GM12872 (cell line): ENCODE measurements around the gene STAT3.

Experiments used
- TF ChIP-seq, protein P1 (sequence below): IDR thresholded peaks from 3 replicates; pipeline ENCODE4 v1.5.1; 2011; ENCODE audit warnings: low read depth, mild to moderate bottlenecking, low read length, moderate library complexity; ENCODE audit not compliant: insufficient read depth

STAT3 gene

DNA sequence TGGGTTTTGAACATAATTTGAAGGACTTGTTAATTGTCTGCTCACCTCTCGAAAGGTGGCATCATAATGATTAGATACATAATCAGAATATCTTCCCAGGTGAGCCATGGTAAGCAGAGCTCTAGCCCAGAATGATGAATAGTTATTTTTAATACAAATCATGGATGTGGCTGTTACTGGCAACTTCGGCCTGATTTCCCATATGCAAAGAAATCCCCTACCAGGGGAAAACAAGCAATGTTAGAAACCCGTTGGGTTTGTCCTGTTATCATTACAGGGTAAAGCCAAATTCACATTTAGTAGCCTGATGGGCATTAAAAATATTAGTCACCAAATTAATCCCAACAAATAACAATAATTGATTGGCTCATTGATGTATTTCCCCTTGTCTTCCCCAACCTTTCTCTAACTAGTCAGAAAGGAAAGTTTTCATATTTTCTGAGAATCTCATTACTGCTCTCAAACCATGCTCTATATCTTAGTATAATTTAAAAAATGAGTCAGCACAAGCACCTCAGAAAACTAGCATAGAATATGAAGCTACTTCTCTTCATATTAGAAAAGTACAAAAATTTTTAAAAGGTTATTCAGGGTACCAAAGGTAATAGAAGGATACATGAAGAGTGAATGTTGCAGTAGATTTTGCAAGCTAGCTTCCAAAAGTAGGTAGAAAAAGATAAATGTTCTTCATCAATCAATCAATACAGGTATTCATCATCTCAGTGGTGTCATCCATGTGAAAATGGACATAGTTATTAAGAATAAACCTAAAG, 117.0 kb downstream of the STAT3 start:
- TF ChIP-seq, protein P1, sequence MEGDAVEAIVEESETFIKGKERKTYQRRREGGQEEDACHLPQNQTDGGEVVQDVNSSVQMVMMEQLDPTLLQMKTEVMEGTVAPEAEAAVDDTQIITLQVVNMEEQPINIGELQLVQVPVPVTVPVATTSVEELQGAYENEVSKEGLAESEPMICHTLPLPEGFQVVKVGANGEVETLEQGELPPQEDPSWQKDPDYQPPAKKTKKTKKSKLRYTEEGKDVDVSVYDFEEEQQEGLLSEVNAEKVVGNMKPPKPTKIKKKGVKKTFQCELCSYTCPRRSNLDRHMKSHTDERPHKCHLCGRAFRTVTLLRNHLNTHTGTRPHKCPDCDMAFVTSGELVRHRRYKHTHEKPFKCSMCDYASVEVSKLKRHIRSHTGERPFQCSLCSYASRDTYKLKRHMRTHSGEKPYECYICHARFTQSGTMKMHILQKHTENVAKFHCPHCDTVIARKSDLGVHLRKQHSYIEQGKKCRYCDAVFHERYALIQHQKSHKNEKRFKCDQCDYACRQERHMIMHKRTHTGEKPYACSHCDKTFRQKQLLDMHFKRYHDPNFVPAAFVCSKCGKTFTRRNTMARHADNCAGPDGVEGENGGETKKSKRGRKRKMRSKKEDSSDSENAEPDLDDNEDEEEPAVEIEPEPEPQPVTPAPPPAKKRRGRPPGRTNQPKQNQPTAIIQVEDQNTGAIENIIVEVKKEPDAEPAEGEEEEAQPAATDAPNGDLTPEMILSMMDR: no peak

DNA sequence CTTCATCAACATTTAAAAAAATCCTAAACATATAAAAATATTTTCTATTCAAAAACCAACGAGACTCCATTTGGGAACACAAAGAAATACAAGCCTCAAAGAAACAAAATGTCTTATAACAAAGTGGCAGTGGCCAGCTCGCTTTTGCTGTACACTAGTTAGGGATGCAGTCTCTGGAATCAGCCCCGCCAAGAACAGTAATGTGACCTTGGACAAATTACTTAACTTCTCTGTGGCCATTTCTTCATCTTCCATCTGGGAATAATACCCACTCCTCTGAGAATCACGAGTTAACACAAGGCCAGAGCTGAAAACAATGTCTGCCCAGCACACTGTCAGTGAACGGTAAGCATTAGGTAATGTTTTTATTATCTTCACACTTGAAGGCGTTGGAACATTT, 117.6 kb downstream of the STAT3 start:
- TF ChIP-seq, protein P1: no peak

DNA sequence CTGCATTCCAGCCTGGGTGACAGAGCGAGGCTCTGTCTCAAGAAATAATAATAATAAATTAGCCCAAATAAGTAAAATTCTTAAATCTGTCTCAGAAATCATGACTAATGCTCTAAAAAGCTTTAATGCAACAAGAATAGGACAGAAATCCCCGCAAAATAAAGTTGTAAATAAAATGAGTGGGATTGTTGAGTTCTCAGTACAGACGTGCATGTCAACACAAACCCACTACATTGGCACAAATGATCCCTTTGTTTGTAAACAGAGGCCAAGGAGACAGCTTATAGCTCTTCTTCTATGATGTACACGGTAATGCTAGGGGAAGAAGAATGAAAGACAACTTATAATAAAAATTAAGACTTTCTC, 118.1 kb downstream of the STAT3 start:
- TF ChIP-seq, protein P1: no peak

DNA sequence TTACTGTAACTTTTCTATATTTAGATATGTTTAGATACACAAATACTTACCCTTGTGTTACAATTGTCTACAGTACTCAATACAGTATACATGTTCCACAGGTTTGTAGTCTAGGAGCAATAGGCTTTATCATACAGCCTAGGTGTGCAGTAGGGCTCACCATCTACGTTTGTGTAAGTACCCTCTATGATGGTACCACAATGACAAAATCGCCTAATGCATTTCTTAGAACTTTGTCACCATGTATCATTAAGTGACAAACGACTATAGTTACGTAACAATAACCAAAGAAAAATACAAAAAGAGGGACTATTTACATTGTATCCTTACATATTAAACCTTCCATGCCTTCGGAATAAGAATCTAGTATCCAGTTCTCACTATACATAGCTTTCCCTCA, 120.0 kb downstream of the STAT3 start:
- TF ChIP-seq, protein P1: no peak

DNA sequence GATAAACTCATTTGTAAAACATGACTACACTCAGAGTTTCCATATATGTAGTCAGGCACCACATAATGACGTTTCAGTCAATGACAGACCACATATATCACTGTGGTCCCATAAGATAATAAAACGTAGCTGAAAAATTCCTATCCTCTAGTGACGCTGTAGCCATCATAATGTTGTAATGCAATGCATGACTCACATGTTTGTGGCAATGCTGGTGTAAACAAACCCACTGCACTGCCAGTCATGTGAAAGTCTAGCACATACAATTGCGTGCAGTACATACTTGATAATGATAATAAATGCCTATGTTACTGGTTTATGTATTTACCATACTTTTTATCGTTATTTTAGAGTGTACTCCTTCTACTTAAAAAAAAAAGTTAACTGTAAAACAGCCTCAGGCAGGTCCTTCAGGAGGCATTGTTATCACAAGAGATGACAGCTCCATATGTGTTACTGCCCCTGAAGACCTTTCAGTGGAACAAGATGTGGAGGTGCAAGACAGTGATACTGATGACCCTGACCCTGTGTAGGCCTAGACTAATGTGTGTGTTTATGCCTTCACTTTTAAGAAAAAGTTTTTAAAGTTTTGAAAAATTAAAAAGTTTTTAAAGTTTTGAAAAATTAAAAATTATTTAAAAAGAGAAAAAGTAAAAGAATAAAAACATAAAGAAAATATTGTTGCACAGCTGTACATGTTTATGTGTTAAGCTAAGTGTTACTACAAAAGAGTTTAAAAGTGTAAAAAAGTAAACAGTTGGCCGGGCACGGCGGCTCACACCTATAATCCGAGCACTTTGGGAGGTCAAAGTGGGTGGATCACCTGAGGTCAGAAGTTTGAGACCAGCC, 121.1 kb downstream of the STAT3 start:
- TF ChIP-seq, protein P1: no peak

DNA sequence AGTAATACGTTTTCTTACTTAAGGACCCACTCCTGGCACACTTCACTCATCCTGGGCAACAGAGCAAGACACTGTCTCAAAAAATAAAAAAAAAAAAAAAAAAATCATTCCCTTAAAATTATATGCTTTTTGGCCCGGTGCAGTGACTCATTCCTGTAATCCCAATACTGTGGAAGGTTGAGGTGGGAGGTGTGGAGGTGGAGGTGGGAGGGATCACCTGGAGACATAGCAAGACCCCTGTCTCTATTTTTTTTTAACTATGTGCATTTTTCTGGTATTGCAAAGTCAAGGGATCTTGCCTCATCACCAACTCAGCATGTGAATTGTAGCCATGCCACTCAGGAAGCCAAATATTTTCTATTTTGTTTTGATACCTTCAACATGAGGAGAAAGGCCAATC, 121.8 kb downstream of the STAT3 start:
- TF ChIP-seq, protein P1: no peak
